ENCODE measurements around the gene RHEB.

- TF ChIP-seq, protein P1, sequence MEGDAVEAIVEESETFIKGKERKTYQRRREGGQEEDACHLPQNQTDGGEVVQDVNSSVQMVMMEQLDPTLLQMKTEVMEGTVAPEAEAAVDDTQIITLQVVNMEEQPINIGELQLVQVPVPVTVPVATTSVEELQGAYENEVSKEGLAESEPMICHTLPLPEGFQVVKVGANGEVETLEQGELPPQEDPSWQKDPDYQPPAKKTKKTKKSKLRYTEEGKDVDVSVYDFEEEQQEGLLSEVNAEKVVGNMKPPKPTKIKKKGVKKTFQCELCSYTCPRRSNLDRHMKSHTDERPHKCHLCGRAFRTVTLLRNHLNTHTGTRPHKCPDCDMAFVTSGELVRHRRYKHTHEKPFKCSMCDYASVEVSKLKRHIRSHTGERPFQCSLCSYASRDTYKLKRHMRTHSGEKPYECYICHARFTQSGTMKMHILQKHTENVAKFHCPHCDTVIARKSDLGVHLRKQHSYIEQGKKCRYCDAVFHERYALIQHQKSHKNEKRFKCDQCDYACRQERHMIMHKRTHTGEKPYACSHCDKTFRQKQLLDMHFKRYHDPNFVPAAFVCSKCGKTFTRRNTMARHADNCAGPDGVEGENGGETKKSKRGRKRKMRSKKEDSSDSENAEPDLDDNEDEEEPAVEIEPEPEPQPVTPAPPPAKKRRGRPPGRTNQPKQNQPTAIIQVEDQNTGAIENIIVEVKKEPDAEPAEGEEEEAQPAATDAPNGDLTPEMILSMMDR (IDR thresholded peaks at IDR 0.05) = no peak
- no peak for TF ChIP-seq POLR2A (IDR thresholded peaks at IDR 0.05)
These were observed 45.8 kb upstream of the RHEB start for GRCh38 chr7:151565541-151565940.

Measured in body of pancreas (tissue), 4 donors.